ENCODE measurements around the gene HSCB.

The HSCB gene

GRCh38 chr22:28766628-28767027, 24.8 kb downstream of the HSCB start:
- no peaks in the 10 kb centered on the region for H3K9me3 ChIP-seq (replicated peaks; ENCODE audit: insufficient read depth, low read length)
- no peak overlapping the region for H2AFZ ChIP-seq (ENCODE audit: low read length)
- H3K27me3 ChIP-seq (replicated peaks; ENCODE audit: insufficient read depth, low read length), result no peaks in the 10 kb centered on the region
- no peak overlapping the region for H3K4me2 ChIP-seq (ENCODE audit: low read depth, low read length)
- no peaks in the 10 kb centered on the region for H3K36me3 ChIP-seq (replicated peaks; ENCODE audit: insufficient read depth, low read length)
- no peaks in the 10 kb centered on the region for H3K79me2 ChIP-seq (ENCODE audit: low read length)
- no peaks in the 10 kb centered on the region for H3K9me2 ChIP-seq (replicated peaks; ENCODE audit: insufficient read depth, low read length)
- H3K27ac ChIP-seq (ENCODE audit: low read length), result no peak overlapping the region
- no peak overlapping the region for H3K4me3 ChIP-seq (ENCODE audit: low read length)
- TF ChIP-seq, protein P1, sequence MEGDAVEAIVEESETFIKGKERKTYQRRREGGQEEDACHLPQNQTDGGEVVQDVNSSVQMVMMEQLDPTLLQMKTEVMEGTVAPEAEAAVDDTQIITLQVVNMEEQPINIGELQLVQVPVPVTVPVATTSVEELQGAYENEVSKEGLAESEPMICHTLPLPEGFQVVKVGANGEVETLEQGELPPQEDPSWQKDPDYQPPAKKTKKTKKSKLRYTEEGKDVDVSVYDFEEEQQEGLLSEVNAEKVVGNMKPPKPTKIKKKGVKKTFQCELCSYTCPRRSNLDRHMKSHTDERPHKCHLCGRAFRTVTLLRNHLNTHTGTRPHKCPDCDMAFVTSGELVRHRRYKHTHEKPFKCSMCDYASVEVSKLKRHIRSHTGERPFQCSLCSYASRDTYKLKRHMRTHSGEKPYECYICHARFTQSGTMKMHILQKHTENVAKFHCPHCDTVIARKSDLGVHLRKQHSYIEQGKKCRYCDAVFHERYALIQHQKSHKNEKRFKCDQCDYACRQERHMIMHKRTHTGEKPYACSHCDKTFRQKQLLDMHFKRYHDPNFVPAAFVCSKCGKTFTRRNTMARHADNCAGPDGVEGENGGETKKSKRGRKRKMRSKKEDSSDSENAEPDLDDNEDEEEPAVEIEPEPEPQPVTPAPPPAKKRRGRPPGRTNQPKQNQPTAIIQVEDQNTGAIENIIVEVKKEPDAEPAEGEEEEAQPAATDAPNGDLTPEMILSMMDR (IDR thresholded peaks at IDR 0.05; ENCODE audit: low read length), result no peak
- TF ChIP-seq EZH2phosphoT487 (IDR thresholded peaks at IDR 0.05; ENCODE audit: low read length), result no peak
- no peak for TF ChIP-seq EZH2 (optimal IDR thresholded peaks at IDR 0.05; ENCODE audit: low read depth, low read length)
- no peak for DNase-seq
- H4K20me1 ChIP-seq (ENCODE audit: insufficient read depth, low read length), result no peaks in the 10 kb centered on the region
- no peak overlapping the region for H3K9ac ChIP-seq (ENCODE audit: low read length)
- H3F3A ChIP-seq (ENCODE audit: insufficient read depth, low read length), result 0 out of 2 replicates have a peak, but pooled peaks cover 5% of the 10 kb centered on the region
- H3K4me1 ChIP-seq (ENCODE audit: low read length), result no peaks in the 10 kb centered on the region

GRCh38 chr22:28768701-28769393, 27.0 kb downstream of the HSCB start:
- H3K4me3 ChIP-seq (ENCODE audit: low read length), result no peak overlapping the region
- H3K9me3 ChIP-seq (replicated peaks; ENCODE audit: insufficient read depth, low read length), result no peaks in the 10 kb centered on the region
- H3K79me2 ChIP-seq (ENCODE audit: low read length), result peaks cover 9% of the 10 kb centered on the region
- H3K4me2 ChIP-seq (ENCODE audit: low read depth, low read length), result no peak overlapping the region
- H3K4me1 ChIP-seq (ENCODE audit: low read length), result no peaks in the 10 kb centered on the region
- no peaks in the 10 kb centered on the region for H3K27me3 ChIP-seq (replicated peaks; ENCODE audit: insufficient read depth, low read length)
- H3K9me2 ChIP-seq (replicated peaks; ENCODE audit: insufficient read depth, low read length), result no peaks in the 10 kb centered on the region
- no peaks in the 10 kb centered on the region for H4K20me1 ChIP-seq (ENCODE audit: insufficient read depth, low read length)
- no peaks in the 10 kb centered on the region for H3K36me3 ChIP-seq (replicated peaks; ENCODE audit: insufficient read depth, low read length)
- H3K27ac ChIP-seq (ENCODE audit: low read length), result no peak overlapping the region
- TF ChIP-seq, protein P1 (IDR thresholded peaks at IDR 0.05; ENCODE audit: low read length), result no peak
- TF ChIP-seq EZH2 (optimal IDR thresholded peaks at IDR 0.05; ENCODE audit: low read depth, low read length) (no peak), EZH2phosphoT487 (IDR thresholded peaks at IDR 0.05; ENCODE audit: low read length) (no peak)
- H3K9ac ChIP-seq (ENCODE audit: low read length), result no peak overlapping the region
- no peak overlapping the region for H2AFZ ChIP-seq (ENCODE audit: low read length)
- DNase-seq, result no peak
- peaks cover 13% of the 10 kb centered on the region for H3F3A ChIP-seq (ENCODE audit: insufficient read depth, low read length)

DNA sequence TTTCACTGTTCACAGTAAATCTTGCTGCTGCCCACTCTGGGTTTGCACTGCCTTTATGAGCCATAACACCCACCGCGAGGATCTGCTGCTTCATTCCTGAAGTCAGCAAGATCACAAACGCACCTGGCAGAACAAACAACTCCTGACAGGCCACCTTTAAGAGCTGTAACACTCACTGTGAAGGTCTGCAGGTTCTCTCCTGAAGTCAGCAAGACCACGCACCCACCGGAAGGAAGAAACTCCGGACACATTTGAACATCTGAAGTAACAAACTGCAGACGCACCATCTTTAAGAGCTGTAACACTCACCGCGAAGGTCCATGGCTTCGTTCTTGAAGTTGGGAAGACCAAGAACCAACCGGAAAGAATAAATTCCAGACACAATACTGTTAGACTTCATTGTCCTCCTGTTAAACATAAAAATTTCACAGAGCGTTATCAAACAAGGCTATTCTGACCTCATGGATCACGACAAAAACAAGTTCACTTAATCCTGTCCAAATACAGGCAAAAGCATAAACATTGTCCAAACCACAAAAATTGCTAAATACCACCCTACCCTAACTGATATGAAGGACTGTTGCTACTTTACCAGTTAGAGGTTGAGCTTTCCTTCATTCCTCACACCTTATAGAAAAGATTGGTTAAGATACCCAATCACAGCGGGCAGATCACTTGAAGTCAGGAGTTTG, 27.7 kb downstream of the HSCB start:
- no peak for DNase-seq
- peaks cover 16% of the 10 kb centered on the region for H3K79me2 ChIP-seq (ENCODE audit: low read length)
- no peaks in the 10 kb centered on the region for H4K20me1 ChIP-seq (ENCODE audit: insufficient read depth, low read length)
- peaks cover 15% of the 10 kb centered on the region for H3F3A ChIP-seq (ENCODE audit: insufficient read depth, low read length)
- H3K36me3 ChIP-seq (replicated peaks; ENCODE audit: insufficient read depth, low read length), result peaks cover 3% of the 10 kb centered on the region; the same call in 1 of the 2 replicates
- TF ChIP-seq EZH2phosphoT487 (IDR thresholded peaks at IDR 0.05; ENCODE audit: low read length) (no peak), EZH2 (optimal IDR thresholded peaks at IDR 0.05; ENCODE audit: low read depth, low read length) (no peak)
- TF ChIP-seq, protein P1 (IDR thresholded peaks at IDR 0.05; ENCODE audit: low read length), result no peak
- H3K27ac ChIP-seq (ENCODE audit: low read length), result no peak overlapping the region
- no peak overlapping the region for H3K4me2 ChIP-seq (ENCODE audit: low read depth, low read length)
- no peaks in the 10 kb centered on the region for H3K9me3 ChIP-seq (replicated peaks; ENCODE audit: insufficient read depth, low read length)
- no peaks in the 10 kb centered on the region for H3K9me2 ChIP-seq (replicated peaks; ENCODE audit: insufficient read depth, low read length)
- H3K27me3 ChIP-seq (replicated peaks; ENCODE audit: insufficient read depth, low read length), result no peaks in the 10 kb centered on the region
- H3K4me1 ChIP-seq (ENCODE audit: low read length), result no peaks in the 10 kb centered on the region
- no peak overlapping the region for H3K4me3 ChIP-seq (ENCODE audit: low read length)
- H3K9ac ChIP-seq (ENCODE audit: low read length), result no peak overlapping the region
- no peak overlapping the region for H2AFZ ChIP-seq (ENCODE audit: low read length)
